Esophagus squamous epithelium (tissue), 5 donors: ENCODE data around the gene HELZ2. TPM values are rescaled to one million over a fixed set of nuclear protein-coding genes. Genes with fewer than 3 reads are reported as not detected.

Experiments
- DNase-seq: peaks from one replicate; lab custom pipeline; 2025; lab: John Stamatoyannopoulos, UW
- H3K27ac ChIP-seq, 4 donors: fragments of 200-600 bp; sonication (generic); one replicate each; pipeline ENCODE4 v1.5.1; 2016 to 2019; ENCODE audit warnings: mild to moderate bottlenecking in 1 of 4
- H3K27me3 ChIP-seq, 4 donors: fragments of 200-600 bp; sonication (generic); 1 replicate in 3 of 4; 2 replicates in 1 of 4; pipeline versions ENCODE4 v1.5.1 to v1.6.0; 2017 to 2021; ENCODE audit warnings: antibody characterized with exemption in 1 of 4
- H3K36me3 ChIP-seq, 3 donors: fragments of 200-600 bp; sonication (generic); one replicate each; pipeline ENCODE4 v1.5.1; 2016 to 2019
- H3K4me1 ChIP-seq, 3 donors: fragments of 200-600 bp; sonication (generic); one replicate each; pipeline ENCODE4 v1.5.1; 2017 to 2019
- H3K4me3 ChIP-seq, 4 donors: fragments of 200-600 bp; sonication (generic); 1 replicate in 3 of 4; 2 replicates in 1 of 4; pipeline ENCODE4 v1.5.1; 2016 to 2019; ENCODE audit warnings: mild to moderate bottlenecking in 2 of 4, moderate library complexity in 1 of 4
- H3K9me3 ChIP-seq, 3 donors: fragments of 200-600 bp; sonication (generic); one replicate each; pipeline ENCODE4 v1.5.1; 2016 to 2019
- POLR2A ChIP-seq, 4 donors: fragments of 450-650 bp; IDR thresholded peaks; one replicate each; pipeline ENCODE4 v1.6.1; 2017; ENCODE audit warnings: antibody characterized with exemption in 4 of 4, mild to moderate bottlenecking in 4 of 4, moderate library complexity in 3 of 4
- WGBS, 2 donors: methylation state at CpG; one replicate each; pipeline ENCODE4 v1.1.5; 2018; 5-methylcytosine and 5-hydroxymethylcytosine counted together
- intact Hi-C: fragments of 100-400 bp; cut with DNase I; formaldehyde crosslinking; loops from one replicate; pipeline ENCODE4 v1.15.0; 2022
- total RNA-seq, 4 donors: library from RNA; depleted of rRNA; stranded (reverse); fragments of >200 nt; gene quantifications; one replicate each; pipeline ENCODE4 v1.1.0, GENCODE V29; 2016
- TF ChIP-seq, protein P1 (sequence below), 6 experiments: fragments of 450-650 bp in 4 of 6; fragments of 200-600 bp in 2 of 6; sonication (generic) in 2 of 6; IDR thresholded peaks; one replicate each; pipeline ENCODE4 v1.5.1; 2016 to 2019; ENCODE audit warnings: antibody characterized with exemption in 6 of 6, mild to moderate bottlenecking in 4 of 6, moderate library complexity in 4 of 6
- donor health status: DM: yes; HTN: yes; CAD: no.

HELZ2 gene
- total RNA-seq, 4 donors from 2014 or later: 23.7 to 37.6 (median 31.2) TPM

DNA sequence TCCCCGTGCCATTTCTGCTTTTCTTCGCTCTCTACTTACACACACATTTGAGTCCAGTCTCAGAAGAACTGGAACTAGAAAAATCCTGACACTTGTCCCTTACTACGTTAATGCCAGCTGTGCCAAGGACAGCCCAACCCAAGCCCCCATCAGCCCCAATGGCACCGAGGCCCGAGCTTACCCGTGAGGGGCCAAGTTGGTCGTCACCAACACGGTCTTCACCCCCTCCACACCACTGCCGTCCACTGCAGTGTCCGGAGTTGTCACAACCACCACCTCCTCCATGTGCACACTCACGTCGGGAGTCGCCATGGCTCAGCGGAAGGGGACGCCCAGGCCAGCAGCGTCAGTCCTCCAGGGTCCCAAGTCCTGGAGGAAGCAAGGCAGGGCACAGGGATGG, 45.0 kb upstream of the HELZ2 start:
- Histone ChIP-seq H3K4me3 (no peak overlapping the region), H3K27ac (no peak overlapping the region), H3K27me3 (no peaks in the 10 kb centered on the region), H3K9me3 (no peaks in the 10 kb centered on the region), H3K36me3 (peaks cover 0 to 55% (median 0%) of the 10 kb centered on the region in 3 donors), H3K4me1 (peaks cover 0 to 10% (median 3%) of the 10 kb centered on the region in 3 donors)
- intact Hi-C loops: no loop called here
- TF ChIP-seq, protein P1, sequence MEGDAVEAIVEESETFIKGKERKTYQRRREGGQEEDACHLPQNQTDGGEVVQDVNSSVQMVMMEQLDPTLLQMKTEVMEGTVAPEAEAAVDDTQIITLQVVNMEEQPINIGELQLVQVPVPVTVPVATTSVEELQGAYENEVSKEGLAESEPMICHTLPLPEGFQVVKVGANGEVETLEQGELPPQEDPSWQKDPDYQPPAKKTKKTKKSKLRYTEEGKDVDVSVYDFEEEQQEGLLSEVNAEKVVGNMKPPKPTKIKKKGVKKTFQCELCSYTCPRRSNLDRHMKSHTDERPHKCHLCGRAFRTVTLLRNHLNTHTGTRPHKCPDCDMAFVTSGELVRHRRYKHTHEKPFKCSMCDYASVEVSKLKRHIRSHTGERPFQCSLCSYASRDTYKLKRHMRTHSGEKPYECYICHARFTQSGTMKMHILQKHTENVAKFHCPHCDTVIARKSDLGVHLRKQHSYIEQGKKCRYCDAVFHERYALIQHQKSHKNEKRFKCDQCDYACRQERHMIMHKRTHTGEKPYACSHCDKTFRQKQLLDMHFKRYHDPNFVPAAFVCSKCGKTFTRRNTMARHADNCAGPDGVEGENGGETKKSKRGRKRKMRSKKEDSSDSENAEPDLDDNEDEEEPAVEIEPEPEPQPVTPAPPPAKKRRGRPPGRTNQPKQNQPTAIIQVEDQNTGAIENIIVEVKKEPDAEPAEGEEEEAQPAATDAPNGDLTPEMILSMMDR (IDR thresholded peaks at IDR 0.05): no peak
- no peak for TF ChIP-seq POLR2A (IDR thresholded peaks at IDR 0.05)
- no peak for DNase-seq
- WGBS, 2 donors: 93 to 99% methylated on average over 12 to 15 of the region's 16 CpGs

GRCh38 chr20:63618291-63618980, 44.4 kb upstream of the HELZ2 start:
- no peak for DNase-seq
- Histone ChIP-seq H3K27ac (no peak overlapping the region), H3K9me3 (no peaks in the 10 kb centered on the region), H3K4me1 (peaks cover 0 to 10% (median 3%) of the 10 kb centered on the region in 3 donors), H3K36me3 (peaks cover 0 to 59% (median 0%) of the 10 kb centered on the region in 3 donors), H3K4me3 (no peak overlapping the region), H3K27me3 (no peaks in the 10 kb centered on the region)
- intact Hi-C loops: no loop called here
- no peak for TF ChIP-seq POLR2A (IDR thresholded peaks at IDR 0.05)
- TF ChIP-seq, protein P1 (IDR thresholded peaks at IDR 0.05): no peak
- 88 to 89% methylated on average over 8 to 10 of the region's 11 CpGs for WGBS, 2 donors

- no peak for TF ChIP-seq POLR2A (IDR thresholded peaks at IDR 0.05)
- TF ChIP-seq, protein P1 (IDR thresholded peaks at IDR 0.05): no peak
Measured at GRCh38 chr20:63617876-63618265, 43.8 kb upstream of the HELZ2 start.

DNA sequence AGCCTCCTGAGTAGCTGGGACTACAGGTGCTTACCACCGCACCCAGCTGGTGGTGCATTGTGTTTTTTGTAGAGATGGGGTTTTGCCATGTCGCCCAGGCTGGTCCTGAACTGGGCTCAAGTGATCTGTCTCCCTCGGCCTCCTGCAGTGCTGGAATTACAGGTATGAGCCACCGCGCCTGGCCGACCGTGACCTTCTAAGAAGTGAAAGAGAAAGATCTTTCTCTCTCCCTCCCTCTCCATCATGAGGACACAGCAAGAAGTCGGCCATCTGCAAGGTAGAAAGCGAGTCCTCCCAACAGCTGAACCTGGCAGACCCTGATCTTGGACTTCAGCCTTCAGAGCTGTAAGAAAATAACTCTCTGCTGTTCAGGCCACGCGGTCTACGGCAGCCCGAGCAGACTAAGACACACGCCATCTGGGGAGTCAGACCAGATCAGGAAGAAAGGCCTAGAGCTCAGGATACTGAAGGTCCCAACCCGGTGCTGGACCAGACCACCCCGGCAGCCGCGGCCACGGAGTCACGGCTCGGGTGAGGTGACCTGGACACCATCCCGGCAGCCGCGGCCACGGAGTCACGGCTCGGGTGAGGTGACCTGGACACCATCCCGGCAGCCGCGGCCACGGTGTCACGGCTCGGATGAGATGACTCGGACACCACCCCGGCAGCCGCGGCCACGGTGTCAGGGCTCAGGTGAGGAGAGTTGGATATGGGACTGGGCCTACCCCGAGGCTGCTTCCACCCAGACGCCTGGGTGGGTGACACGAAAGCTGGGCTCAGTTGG, 43.2 kb upstream of the HELZ2 start:
- DNase-seq: no peak
- Histone ChIP-seq H3K36me3 (peaks cover 0 to 59% (median 0%) of the 10 kb centered on the region in 3 donors), H3K27me3 (no peaks in the 10 kb centered on the region), H3K4me3 (no peak overlapping the region), H3K4me1 (peaks cover 0 to 10% (median 6%) of the 10 kb centered on the region in 3 donors), H3K9me3 (no peaks in the 10 kb centered on the region), H3K27ac (no peak overlapping the region)
- WGBS, 2 donors: 85 to 91% methylated on average over 6 to 10 of the region's 41 CpGs
- no peak for TF ChIP-seq POLR2A (IDR thresholded peaks at IDR 0.05)
- TF ChIP-seq, protein P1 (IDR thresholded peaks at IDR 0.05): no peak
- intact Hi-C loops: no loop called here

More at GRCh38 chr20:63617876-63618265, 43.8 kb upstream of the HELZ2 start:
- H3K36me3 ChIP-seq: peaks cover 0 to 59% (median 0%) of the 10 kb centered on the region in 3 donors
- H3K27ac ChIP-seq: no peak overlapping the region
- no peaks in the 10 kb centered on the region for H3K9me3 ChIP-seq
- DNase-seq: no peak
- H3K27me3 ChIP-seq: no peaks in the 10 kb centered on the region
- H3K4me1 ChIP-seq: peaks cover 0 to 10% (median 3%) of the 10 kb centered on the region in 3 donors
- no peak overlapping the region for H3K4me3 ChIP-seq
- intact Hi-C loops: no loop called here
- 60% methylated on average over 2 of the region's 8 CpGs; no CpG with 5 or more reads in 1 of the 2 donors for WGBS, 2 donors
